ENCODE measurements around the gene NAXE.
A peak's percentile ranks its signal among the peaks of the same experiment; 100 is the strongest.
"Not testable (repeated sequence)": the region's sequence is repeated elsewhere in the genome, so short reads cannot be mapped to it uniquely, and the experiment has no call there.

Gene NAXE

DNA sequence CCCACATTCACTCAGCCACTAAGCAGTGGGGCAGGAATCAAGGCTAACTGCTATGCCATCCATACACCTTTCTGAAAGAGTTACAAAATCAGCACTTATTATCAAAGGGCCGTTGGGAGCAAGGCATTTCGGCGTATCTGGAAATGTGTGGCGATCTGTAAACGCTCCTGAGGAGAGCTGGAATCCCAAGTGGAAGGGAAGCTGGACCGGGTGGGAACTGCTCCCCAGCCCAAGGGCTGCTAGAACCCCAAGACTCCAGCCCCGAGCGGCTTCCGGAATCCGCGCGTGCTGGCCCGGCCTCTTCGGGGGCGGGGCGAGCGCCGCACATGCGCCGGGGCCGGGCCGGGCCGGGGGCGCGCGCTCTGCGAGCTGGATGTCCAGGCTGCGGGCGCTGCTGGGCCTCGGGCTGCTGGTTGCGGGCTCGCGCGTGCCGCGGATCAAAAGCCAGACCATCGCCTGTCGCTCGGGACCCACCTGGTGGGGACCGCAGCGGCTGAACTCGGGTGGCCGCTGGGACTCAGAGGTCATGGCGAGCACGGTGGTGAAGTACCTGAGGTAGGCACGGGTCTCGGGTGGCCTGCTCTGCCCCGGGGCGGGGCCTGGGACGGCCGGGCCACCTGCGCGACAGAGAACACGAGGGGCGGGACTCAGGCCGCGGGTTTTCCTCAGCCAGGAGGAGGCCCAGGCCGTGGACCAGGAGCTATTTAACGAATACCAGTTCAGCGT, at the start of gene NAXE:
NAXE (plus strand) TSS at position 345 of the 726 bp plus-strand sequence; CDS start at position 374, 29 bp downstream.
- peak; percentile 81 for DNase-seq

GRCh38 chr1:156543066-156543465, 48.5 kb upstream of the NAXE start:
- no peak for DNase-seq

DNA sequence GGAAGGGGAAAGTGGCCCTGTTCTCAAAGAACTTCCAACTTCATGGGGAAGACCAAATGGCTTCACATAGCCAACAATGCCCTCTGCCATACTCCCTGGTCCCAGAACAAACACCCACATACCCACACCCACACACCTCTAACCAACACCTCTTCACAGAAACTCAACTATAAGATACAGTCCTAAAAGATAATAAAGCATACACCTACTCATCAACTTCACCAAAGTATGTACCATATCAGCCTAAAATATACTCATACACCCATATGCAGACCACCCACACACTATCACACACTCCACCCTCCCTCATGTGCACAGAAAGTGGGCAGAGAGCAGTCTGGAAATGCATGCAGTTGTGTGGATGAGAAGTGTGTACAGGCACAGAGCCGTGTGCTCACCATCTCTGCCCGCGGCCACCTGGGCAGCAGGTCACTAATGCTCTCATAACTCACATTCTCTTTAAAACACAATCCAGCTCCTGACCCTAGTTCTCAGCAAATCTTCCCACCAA, 46.9 kb upstream of the NAXE start:
- DNase-seq = no peak

GRCh38 chr1:156546267-156546666, 45.3 kb upstream of the NAXE start:
- no peak for DNase-seq

- no peak for DNase-seq
Measured at GRCh38 chr1:156547434-156547833, 44.1 kb upstream of the NAXE start.

DNA sequence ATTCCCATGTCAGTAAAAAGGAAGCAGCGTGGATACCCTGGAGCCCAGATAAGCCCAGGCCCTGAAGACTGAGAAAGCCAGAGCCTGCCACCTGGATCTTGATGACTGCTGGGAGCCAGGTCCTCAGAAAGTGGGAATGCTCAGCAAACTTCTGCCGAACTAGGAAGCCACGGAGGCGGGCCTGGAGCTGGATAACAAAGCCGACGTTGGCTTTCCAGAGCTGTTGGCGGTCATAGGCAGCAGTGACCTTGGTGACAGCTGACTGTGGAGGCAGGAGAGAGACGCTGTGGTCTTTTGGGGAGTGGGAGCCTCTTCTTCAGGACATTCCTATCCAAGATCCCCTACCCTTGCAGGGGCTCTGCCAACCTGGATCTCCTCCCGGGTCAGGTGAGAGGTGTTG, 43.6 kb upstream of the NAXE start:
- no peak for DNase-seq

GRCh38 chr1:156549390-156549789, 42.2 kb upstream of the NAXE start:
- DNase-seq = no peak

DNA sequence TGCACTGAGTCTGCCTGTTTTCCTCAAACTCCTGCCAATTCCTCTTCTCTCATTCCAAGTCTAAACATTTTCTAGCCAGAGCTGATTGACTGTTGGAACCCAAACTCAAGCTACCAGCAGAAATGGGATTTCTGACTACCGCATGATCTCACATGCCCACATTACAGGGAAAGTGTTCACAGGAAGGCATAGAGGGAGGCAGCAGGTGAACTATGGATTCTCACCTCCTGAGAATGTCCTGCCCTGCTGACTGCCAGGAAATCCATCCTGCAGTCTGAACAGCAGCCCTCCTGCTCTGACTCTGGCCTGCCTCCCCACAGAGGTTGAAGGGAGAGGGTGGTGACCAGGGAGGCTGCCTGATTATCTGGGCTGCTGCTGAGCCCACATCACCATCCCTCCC, 41.7 kb upstream of the NAXE start:
- no peak for DNase-seq

DNA sequence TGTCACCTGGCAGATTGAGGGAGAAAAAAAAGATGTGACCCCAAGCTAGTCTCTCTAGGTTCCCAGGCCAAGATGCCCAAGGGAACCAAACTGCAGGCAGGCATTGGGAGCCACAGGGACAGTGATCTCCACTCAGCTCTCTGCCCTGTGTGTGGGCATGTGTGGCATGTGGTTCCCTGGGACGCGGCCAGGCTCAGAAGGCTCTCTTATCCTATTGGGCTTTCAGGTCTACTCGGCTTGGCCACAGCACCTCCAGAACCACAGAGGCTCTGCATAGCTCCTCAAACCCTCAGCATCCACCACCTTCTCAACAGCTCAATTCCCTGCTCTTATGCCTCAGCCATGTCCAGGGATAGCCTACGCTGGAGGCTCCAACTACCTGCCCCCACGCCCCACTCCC, 41.2 kb upstream of the NAXE start:
- no peak for DNase-seq

DNA sequence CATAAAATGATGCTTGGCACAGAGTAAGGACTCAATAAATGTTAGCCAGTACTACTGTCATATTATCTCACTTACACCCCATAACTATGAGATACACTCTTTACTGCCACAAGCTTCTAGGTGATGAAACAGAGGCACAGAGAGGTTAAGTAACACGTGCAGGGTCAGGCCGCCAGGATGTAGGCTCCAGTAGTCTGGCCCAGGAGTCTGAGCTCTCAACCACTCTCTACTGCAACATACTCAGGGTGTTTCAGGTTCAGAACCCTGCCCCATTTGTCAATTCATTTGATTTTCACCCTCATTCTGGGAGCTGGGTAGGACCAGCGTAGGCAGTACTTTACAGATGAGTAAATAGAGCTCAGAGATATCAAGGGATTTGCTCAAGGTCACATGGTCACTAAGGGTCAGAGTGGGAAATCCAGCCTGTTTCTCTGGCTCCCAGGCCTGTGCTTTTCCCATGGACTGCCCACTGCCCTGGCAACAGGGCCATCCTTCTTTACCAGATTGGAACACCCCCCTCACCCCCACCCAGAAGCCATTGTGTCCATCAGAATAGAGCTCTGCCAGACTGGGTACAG, 40.4 kb upstream of the NAXE start:
- DNase-seq = no peak

- DNase-seq = no peak
Measured at GRCh38 chr1:156551869-156552268, 39.7 kb upstream of the NAXE start.

- DNase-seq = no peak
Measured at GRCh38 chr1:156552518-156552917, 39.1 kb upstream of the NAXE start.

- not testable (repeated sequence) for DNase-seq
Measured at GRCh38 chr1:156552937-156553336, 38.6 kb upstream of the NAXE start.

- no peak for DNase-seq
Measured at GRCh38 chr1:156553860-156554485, 37.6 kb upstream of the NAXE start.

DNA sequence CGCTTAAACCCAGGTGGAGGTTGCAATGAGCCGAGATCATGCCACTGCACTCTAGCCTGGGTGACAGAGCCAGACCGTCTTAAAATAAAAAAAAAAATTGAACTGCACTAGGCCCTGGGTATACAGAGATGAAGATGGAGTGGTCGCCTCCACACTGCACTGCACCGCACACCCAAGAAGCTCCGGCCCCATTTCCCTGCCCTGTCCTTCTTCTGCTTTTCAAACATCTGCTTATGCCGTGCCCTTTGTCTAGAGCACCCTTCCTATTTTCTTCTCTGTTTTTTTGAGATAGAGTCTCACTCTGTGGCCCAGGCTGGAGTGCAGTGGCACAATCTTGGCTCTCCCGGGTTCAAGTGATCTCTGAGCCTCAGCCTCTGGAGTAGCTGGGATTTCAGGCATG, 36.6 kb upstream of the NAXE start:
- DNase-seq = no peak

GRCh38 chr1:156555715-156556114, 35.9 kb upstream of the NAXE start:
- no peak for DNase-seq

DNA sequence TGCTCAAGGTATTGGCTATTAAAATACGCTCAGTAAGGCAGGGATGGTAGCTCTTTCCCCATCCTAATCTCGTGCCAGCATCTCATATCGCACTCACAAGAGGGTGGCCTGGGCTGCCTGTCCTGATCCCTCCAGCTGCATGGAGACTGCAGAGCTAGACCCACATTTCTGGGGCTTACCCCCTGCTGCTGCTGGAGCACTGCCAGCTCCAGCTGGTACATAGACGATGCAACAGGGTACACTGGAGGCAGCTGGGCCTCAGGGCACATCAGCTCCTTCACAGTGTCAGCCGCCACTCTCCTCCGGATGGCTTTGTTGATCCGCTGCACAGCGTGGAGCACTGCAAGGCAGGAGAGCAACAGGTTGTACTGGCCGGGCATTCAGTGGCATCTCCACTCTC, 35.2 kb upstream of the NAXE start:
- DNase-seq = no peak

GRCh38 chr1:156559086-156559796, 32.3 kb upstream of the NAXE start:
- no peak for DNase-seq

DNA sequence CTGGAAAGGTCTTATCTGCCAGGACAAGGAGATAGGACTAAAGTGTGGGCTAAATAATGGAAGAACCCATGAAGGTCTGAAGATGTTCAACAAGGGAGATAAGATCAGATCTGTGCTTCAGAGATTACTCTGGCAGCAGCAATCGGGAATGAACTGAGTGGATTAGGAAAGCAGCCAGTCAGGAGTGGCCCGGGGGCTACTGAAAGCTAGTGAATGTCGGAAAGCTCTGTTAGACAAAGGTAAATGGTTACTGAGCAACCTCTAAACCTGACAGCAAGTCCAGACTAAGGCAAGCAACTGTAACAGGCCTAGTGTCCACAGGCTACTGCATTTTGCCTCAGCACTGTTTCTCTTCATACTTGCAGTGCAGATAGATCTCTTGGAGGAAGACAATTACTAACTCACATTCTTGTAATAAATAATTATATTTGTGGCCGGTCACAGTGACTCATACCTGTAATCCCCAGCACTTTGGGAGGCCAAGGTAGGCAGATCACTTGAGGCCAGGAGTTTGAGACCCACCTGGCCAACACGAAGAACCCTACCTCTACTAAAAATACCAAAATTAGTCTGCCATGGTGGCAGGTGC, 31.7 kb upstream of the NAXE start:
- DNase-seq = no peak

DNA sequence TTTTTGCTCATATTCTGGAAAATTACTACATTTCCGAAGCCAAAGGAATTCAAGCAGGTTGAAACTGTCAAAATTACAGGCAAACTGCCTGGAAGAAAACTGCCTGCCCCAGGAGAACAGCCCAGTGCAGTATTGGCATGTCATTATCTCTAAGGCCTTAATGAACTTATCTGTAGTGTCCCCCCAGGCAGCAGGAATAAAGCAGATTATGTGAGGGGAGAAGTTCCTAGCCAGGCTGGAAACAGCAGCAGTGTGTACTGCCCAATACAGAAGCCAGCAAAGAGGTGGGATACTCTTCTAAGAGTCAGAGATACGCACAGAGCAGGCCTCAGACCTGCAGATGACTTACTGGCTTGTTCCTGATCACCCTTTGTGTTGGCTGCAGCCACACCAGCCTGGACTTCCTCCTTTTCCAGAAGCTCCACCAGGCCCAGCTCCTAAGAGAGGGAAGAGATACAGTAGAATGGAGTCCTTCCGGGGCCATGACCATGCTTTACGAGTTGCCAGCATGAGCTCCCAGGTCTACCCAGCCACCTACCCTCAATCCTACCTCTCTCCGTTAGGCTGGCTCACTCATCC, 30.9 kb upstream of the NAXE start:
- no peak for DNase-seq

DNA sequence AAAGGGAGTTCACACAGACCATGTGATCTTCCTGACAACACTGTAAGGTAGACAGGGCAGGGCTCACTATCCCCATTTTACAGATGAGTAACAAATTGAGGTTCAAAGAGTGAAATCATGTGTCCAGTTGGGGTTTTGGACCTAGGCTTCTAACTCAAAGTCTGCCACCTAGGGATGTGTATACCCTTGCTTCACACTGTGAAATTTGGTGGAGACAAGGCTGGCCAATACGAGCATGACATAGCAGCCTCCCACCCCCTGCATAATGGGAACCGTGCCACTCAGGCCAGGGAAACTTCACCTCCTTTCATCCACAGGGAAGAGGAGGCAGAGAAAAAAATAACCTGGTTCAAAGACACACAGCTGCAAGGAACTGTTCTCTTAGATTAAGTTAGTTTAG, 26.1 kb upstream of the NAXE start:
- no peak for DNase-seq

- DNase-seq = no peak
Measured at GRCh38 chr1:156566436-156566835, 25.1 kb upstream of the NAXE start.
